IMR-90 (cell line): ENCODE results near the gene OLFM3.

Experiments
- RAD21 ChIP-seq: IDR thresholded peaks from 2 replicates; pipeline ENCODE4 v1.6.1; 2012; ENCODE audit warnings: low read length, improper control_type of control experiment
- RFX5 ChIP-seq: IDR thresholded peaks from 2 replicates; pipeline ENCODE4 v1.8.0; 2012; ENCODE audit warnings: low read depth, mild to moderate bottlenecking, low read length, moderate library complexity
- TF ChIP-seq, protein P1 (sequence below): conservative IDR thresholded peaks from 2 replicates; pipeline ENCODE4 v1.5.1; 2012; ENCODE audit warnings: mild to moderate bottlenecking, low read depth, low read length, improper control_type of control experiment
- TF ChIP-seq, protein P2 (sequence below): fragments of 150-350 bp; IDR thresholded peaks from 2 replicates; pipeline ENCODE4 v1.6.1; 2017; ENCODE audit warnings: mild to moderate bottlenecking, antibody characterized with exemption, low read length, low read depth

- TF ChIP-seq, protein P1, sequence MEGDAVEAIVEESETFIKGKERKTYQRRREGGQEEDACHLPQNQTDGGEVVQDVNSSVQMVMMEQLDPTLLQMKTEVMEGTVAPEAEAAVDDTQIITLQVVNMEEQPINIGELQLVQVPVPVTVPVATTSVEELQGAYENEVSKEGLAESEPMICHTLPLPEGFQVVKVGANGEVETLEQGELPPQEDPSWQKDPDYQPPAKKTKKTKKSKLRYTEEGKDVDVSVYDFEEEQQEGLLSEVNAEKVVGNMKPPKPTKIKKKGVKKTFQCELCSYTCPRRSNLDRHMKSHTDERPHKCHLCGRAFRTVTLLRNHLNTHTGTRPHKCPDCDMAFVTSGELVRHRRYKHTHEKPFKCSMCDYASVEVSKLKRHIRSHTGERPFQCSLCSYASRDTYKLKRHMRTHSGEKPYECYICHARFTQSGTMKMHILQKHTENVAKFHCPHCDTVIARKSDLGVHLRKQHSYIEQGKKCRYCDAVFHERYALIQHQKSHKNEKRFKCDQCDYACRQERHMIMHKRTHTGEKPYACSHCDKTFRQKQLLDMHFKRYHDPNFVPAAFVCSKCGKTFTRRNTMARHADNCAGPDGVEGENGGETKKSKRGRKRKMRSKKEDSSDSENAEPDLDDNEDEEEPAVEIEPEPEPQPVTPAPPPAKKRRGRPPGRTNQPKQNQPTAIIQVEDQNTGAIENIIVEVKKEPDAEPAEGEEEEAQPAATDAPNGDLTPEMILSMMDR = no peak
- TF ChIP-seq RFX5 = no peak
- TF ChIP-seq, protein P2, sequence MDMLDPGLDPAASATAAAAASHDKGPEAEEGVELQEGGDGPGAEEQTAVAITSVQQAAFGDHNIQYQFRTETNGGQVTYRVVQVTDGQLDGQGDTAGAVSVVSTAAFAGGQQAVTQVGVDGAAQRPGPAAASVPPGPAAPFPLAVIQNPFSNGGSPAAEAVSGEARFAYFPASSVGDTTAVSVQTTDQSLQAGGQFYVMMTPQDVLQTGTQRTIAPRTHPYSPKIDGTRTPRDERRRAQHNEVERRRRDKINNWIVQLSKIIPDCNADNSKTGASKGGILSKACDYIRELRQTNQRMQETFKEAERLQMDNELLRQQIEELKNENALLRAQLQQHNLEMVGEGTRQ = no peak
- no peak for TF ChIP-seq RAD21
These were observed 21.4 kb downstream of the OLFM3 start for GRCh38 chr1:101975371-101975770.
